NCI-H446 (cell line): ENCODE results near the gene DNAH10.

ENCODE experiments used
- DNase-seq, 2 experiments: peaks; one replicate each; lab custom pipeline; 2025; lab: John Stamatoyannopoulos, UW

DNAH10 gene

DNA sequence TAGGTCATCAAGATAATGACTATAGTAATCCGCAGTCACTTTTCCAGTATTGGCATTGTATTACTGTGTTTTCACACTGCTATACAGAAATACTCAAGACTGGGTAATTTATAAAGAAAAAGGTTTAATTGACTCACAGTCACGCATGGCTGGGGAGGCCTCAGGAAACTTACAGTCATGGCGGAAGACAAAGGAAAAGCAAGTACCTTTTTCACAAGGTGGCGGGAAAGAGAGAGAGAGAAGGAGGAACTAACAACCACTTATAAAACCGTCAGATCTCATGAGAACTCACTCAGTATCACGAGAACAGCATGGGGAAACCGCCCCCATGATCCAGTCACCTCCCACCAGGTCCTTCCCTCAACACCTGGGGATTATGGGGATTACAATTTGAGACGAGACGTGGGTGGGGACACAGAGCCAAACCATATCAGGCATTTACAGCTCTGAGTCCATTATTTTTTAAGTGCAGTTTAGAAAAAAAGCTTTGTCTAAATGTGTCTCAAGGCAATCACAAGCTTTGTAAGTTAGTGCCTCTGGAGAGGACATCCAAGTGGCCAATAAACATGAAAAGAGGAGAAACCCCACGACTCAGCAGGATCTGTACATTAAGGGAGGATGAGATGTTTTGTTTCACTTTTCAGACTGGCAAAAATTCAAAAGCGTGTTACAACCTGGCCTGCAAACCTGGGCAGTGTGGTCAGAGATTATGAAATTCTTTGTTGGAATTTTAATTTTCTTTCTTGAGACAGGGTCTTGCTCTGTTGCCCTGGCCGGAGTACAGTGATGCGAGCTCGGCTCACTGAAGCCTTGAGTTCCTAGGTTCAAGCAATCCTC lies 82.0 kb downstream of the DNAH10 start:
- DNase-seq: no peak

DNA sequence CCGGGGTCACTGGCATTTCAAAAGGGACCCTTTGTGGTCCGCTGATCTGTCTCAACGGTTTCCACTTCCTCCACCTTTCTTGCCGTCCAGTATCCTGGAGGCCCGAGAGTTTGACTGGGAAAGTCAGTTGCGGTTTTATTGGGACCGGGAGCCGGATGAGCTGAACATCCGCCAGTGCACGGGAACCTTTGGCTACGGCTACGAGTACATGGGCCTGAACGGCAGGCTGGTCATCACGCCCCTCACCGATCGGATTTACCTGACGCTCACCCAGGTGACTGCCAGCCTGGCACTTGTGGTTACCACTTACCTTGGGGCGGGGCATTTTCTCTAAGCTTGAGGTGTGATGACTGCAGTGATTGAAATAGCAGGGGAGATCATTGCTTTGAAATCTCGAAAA lies 83.8 kb downstream of the DNAH10 start:
- DNase-seq: no peak

DNA sequence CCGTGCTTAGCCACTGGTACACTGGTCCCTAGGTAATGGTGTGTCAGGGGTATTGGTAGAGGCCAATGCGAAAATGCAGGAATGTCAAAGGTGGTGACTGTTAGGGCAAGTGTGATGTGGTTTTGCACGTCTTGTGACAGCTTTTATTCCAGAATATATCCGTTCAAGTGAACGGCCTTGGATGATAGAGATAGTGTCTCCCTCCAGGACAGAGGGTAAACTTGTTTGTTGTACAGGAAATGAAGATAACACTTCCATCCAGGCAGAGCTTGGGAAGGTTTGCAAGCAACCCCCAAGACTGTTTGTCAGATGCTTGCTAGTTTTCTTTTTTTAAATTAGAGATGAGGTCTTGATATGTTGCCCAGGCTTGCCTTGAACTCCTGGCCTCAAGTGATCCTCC lies 84.2 kb downstream of the DNAH10 start:
- no peak for DNase-seq

DNA sequence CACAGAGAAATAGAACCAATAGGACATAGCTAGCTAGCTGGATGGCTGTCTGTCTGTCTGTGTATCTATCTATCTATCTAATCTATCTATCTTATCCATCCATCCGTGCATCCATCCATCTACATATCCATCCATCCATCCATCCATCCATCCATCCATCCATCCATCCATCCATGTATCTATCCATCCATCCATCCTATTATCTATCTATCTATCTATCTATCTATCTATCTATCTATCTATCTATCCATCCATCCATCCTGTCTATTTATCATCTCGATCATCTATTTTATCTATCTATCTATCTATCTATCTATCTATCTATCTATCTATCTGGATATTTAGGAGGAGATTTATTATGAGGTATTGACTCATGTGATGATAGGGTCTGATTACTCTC lies 84.9 kb downstream of the DNAH10 start:
- no peak for DNase-seq

DNA sequence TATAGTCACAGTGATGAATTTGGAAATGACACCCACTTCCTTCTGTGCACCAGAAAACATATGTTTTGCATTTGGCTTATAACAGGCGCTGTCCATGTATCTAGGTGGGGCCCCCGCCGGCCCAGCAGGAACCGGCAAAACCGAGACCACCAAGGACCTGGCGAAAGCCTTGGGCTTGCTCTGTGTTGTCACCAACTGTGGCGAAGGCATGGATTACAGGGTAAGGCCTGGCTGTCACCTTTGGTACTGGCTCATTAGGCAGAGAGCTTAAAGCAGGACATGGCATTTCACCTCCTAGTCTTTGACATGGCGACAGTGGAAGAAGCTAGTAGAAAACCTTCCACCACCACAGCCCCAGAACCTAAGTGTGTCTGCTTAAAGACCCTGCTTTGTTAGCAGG lies 85.8 kb downstream of the DNAH10 start:
- no peak for DNase-seq

DNA sequence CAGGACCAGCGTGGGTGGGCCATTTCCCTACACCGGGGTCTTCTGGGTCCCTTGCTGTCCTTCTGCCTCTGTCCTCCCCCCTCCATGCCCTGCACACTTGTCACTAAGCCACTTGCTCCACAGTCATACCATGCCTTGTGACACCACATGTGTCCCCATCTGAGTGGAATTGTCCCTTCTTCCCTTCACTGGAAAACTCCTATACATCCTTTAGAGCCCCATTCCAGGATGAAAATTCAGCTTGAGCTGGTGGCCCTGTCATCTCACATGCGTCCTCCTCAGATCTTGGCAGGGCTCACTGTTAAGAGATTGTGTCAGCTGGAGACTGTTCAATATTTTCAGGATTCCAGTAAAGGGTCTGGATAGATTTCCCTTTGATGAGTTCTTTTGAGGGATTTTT lies 87.4 kb downstream of the DNAH10 start:
- no peak for DNase-seq

DNA sequence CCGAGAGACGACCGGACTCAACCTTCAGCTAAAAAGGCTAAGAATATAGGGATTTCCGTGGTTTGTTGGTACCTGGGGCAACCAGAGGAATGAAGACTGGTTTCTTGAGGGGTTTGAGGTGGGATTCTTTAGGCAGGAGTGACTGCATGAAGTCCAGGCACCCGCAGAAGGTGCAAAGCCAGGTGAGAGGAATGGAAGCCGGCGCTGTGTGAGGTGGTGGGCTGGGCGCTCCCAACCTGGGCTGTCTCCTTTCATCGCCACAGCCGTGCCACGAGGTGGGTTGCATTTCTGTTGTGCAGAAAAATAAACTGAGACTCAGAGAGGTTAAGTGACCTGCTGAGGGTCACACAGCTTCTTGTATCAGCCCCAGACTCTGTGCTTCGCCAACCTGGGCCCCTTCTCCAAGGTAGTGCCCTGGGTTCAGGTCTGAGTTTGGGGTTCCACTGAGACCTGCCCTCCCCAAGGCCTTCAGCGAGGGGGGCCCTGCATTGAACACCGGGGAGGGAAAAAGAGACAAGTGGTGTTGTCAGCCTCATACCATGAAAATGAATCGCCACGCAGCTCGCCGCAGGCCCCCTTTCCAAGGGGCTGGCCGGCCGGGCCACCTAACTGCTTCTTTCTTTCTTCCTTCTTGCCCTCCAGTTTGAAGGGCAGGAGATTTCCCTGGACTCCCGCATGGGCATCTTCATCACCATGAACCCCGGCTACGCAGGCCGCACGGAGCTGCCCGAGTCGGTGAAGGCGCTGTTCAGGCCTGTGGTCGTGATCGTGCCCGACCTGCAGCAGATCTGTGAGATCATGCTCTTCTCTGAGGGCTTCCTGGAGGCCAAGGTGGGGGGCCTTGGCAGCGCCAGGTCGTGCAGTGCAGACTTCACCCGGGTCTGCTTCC lies 88.4 kb downstream of the DNAH10 start:
- no peak for DNase-seq

DNA sequence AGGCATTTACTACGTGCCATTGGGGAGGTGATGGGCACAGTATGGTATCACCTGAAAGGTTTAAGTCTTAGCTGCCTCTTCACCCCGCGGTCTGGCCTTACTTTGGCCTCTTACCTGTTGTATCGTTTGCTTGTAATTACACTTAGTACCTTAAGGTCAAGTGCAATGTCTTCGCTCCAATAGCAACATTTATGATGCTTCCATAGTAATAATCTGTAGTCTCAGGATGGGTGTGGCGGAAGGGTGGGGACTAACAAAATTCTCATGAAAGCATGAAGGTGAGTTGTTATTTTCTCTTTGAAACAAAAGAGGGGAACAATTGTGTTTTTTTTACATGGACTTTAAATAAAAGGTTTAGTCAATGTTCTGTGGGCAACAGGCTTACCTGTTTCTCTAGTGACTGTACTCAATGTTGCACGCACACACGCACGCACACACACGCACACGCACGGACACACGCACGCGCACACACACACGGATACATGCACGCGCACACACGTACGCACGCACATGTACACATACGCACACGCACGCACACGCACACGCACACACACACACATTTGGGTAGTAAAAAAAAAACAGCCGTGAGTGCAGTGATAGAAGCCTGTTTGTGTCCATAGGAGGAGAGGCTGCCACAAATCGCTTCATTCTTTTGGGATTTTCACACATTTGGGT lies 91.4 kb downstream of the DNAH10 start:
- DNase-seq: no peak

DNA sequence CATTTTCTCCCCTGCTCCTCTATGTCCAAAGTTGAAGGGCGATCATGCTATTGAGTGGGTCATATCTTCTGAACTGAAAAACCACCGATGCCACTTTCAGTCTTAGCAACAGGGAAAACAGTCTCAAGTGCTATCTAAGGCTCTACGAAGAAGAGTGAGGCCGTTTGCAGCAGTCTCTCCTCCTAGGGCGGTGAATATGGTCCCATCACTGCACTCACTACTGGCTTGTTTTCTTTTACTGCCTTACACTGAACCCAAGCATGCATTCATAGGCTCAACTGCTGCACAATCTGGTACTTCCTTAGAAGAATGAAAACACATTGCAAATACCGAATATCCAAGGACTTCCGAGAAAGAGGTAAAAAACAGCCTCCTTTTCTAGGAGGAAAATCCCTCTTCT lies 92.1 kb downstream of the DNAH10 start:
- DNase-seq: no peak

DNA sequence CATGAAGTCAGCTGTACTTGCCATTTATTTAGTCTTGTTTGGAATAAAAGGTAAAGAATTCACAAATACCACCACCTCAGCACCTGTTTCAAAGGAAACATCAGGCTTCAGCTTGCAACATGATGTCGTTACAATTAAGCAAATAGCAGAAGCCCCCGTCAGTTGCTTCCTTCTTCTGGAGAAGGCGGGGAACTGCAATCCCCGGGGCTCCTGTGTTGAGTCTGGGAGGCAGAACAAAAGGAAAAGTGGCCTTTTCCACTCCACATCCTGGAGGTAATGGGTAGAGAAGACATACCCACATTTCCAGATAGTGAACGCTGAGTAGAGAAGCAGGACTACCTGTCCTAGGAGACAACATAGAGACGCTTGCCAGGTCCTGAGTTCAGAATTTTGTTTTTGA lies 92.8 kb downstream of the DNAH10 start:
- no peak for DNase-seq

DNA sequence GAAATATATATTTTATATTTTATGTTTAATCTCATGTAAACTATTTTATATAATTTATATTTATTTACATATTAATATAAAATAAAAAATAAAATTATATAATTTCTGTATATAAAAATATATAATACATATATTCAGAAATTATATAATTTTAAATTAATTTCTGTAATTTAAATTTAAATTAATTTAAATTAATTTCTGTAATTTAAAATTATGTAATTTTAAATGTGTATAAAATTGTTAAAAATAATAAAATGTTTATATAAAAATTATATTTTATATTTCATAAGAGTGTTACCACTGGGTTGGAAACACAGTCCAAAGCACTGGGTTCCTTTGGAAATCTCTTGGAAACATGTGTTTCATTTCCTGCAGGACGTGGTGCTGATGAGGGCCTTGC lies 94.6 kb downstream of the DNAH10 start:
- no peak for DNase-seq

DNA sequence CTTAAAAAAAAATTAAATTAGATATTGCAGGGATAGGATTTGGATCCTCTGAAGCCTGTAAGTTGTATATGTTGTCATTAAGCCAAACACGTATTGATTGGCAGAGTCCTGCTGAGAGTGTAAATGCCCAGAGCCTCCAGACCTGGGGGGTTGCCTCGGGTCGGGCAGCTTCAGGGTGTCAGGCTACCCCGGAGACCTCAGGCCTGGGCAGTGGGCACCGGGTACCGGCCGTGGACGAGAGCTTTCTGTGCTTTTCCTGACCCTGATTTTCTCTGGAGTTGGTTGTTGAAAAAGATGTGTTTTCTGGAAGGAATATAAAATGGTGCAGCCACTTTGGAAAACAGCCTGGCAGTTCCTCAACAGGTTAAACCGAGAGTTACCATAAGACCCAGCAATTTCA lies 96.1 kb downstream of the DNAH10 start:
- DNase-seq: no peak

DNA sequence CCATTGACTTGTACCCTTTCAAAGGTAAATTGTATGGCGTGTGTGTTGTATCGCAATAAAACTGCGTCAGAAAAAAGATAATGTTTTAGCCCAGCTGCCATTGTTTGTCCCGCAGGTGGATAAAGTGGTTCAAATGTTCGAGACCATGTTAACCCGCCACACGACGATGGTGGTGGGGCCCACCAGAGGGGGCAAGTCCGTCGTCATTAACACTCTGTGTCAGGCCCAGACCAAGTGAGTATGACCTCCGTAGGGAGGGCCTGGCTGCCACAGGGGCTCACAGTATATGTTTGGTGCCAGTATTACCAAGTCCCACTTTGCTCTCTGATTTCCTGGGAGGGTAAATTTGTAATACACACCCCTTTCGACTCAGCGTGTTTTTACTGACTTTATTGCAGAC lies 96.9 kb downstream of the DNAH10 start:
- no peak for DNase-seq

DNA sequence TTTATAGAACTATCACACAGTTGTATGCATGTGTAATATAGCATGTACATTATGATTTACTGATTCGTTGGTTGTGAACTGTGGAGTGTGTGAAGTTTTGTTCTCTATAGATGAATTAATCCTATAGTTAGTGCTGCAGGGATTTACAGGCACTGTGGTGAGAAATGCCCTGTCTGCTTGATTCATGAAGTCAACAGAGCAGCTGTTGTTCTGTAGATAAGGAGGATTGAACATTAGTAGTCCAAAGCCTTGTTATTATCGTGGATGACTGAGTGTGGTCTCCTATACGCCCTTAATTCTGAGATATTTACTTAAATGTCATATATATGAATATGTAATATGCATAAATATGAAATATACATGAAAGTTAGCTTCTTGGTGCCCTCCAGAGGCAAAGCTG lies 98.3 kb downstream of the DNAH10 start:
- DNase-seq: no peak

DNA sequence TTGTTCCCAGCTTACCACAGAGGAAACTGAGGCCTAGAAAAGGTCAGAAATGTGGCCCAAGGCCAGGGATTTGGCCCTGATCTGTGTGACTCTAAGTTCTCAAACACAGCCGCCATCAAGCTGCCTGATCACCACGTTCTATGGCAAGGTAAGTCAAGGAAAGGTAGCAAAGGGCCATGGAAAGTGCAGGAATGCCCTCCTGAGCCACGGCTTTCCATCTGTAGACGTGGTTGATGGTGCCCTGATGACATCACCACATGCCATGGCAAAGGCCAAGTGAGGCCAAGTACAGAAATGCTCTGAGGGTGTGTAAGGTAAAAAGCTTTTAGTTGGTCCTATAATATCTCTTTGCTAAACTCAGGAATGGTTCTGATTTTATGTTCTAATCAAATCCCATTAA lies 99.3 kb downstream of the DNAH10 start:
- no peak for DNase-seq

DNA sequence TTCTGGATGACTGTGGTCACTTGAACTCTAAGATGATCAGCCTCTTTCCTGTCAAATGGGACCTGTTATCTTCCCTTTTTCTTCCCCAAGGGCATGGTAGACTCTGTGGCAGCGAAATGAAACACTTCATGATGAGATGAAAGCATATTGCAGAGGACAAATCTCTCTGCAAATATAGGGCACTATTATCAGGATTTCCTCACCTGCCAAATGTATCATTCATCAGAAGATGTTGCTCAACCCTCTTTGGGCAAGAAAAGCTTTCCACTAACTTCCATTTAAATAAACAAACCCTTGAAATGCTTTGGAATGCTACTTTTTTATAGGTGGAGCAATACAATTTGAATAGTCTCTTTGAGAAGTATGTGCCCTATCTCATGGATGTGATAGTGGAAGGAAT lies 105.0 kb downstream of the DNAH10 start:
- no peak for DNase-seq

DNA sequence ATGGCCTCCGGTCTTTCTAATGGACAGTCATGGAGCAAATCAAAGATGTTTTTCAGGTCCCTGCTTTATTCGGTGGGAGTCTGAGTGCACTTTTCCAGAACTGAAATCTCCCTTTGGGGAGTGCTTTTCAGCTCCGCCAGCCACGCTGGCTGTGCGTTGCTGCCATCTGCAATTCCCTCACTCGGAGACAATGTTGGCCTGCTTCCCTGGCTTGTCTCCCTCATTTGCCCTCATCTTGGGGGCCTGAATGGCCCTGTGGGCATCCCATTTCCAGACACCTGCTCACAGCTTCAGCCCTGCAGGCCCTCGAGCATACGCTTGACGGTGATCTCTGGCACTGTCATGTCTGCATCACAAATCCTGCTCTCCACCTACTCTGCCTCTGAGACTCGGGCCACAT lies 106.7 kb downstream of the DNAH10 start:
- no peak for DNase-seq

DNA sequence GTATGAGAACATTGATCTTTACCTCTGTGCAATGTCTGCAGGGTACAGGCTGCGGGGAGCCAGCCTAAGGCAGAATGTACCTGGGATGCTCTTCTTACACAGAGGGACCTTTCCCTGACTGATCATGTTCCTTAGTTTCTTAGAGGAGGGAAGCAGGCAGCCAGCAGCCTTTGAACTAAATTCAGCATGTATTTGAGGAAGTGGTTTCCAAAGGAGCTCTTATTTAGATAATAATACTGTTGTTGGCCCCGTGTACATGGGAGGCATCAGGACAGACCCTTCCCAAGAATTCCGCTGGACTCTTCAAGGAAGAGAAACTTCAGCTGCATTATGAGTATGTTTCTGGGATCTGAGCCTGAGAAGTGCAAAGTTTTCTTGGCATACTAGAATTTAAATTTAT lies 111.7 kb downstream of the DNAH10 start:
- DNase-seq: no peak

DNA sequence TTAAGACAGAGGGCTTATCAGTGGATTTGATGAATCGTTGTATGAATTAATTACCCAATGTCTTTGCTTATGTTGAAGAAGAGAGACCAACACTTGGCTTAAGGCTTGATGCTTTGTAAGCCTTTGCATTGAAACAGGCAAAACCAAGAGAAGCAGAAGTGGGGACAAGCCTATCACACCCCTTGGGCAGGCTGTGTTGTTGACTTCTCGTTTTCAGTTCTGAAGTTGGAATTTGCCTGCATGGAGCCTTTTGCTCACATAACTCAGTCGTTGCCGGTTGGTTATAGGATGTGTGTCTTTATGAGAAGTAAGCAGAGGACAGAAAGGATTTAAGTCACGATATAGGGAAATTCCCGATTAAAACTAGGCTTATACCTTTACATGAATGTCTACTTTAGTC lies 115.9 kb downstream of the DNAH10 start:
- no peak for DNase-seq

DNA sequence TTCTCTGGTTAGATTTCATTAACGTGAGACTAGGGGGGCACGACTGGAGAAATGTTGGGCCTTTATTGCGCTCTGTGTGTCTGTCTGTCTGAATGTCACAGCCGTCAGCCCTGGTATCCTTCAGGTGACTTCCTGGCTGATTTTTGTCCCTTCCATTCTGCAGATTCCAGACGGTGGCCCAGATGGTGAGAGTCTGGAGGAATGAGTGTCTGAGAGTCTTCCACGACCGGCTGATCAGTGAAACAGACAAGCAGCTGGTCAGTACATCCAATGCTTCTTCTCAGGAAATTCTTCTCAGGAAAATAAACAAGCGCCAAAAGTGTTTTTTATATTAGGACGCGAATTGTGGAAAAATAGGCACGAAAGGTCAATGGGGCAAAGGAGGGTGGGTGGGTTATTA lies 117.0 kb downstream of the DNAH10 start:
- no peak for DNase-seq

DNA sequence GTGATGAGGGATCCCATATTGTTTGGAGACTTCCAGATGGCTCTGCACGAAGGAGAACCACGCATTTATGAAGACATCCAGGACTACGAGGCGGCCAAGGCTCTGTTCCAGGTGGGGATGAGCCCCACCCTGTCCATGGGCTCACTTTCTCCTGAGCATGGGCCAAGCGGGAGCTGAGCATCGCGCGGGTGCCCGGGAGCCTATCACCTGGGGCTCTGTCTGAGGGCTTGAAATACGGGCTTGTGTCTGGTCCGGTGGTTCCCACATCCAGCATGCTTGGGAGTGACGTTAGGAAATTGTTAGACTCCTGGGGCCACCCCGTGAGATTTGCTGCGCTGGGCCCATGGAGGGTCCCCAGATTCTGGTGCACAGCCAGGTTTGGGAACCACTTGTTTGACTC lies 117.6 kb downstream of the DNAH10 start:
- DNase-seq: no peak

DNA sequence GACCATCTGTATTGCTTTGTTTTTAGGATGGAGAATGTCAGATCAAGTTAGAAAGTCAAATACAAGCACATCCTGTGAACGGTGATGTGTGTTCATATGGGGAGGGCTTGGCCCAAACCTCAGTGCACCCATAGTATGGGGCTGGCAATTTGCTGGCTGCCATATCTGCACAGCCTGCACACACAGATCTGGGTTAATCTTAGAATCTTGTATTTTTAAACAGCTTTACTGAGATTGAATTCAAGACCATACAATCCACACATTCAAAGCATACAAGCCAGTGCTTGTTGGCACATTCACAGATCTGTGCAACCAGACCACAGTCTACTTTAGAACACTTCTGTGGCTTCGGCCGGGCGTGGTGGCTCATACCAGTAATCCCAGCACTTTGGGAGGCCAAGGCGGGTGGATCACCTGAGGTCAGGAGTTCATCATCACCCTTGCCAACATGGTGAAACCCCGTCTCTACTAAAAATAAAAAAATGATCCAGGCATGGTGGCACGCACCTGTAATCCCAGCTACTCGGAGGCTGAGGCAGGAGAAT lies 120.1 kb downstream of the DNAH10 start:
- DNase-seq: no peak

DNA sequence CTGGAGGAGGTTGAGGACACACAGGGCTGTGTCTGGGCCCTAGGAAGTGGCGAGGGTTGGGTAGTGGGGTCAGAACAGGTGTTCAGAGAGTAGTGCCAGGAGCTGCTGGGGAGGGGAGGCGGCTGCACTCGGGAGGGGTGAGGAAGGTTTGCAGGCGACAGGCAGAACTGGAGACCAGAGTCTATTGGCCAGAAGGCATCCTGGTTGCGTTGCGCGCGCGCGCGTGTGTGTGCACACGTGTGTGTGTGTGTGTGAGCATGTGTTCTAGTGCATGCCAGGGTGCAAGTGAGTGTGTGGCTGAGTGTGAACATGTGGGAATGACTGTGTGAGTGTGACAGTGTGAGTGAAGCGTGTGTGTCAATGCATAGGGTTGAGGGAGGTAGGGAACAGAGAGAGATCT lies 124.2 kb downstream of the DNAH10 start:
- no peak for DNase-seq
